Measurements from ENCODE around the gene PSMB10. TPM values are rescaled to one million over a fixed set of nuclear protein-coding genes. Genes with fewer than 3 reads are reported as not detected.

The PSMB10 gene
- total and polyA plus RNA-seq, 2 of the 8 experiments (the other 6 are each of a cell fraction or from before 2014, with no cell fraction given): 32.1 to 61.9 TPM

GRCh38 chr16:67917852-67918236, 18.8 kb downstream of the PSMB10 start:
- H3K18ac ChIP-seq (ENCODE audit: extremely low read depth, low read length): no peak overlapping the region
- H3K23me2 ChIP-seq (ENCODE audit: low read depth, low read length): no peaks in the 10 kb centered on the region
- no peak for FAIRE-seq
- ChIA-PET CTCF (ENCODE audit: partially characterized antibody) (interaction anchor here (0.6 to 8.9 kb wide), 6 partner anchors 9 to 102 kb away, joined by 3 to 58 read pairs (median 7); partner anchors contain the start of genes CTRL and NRN1L), POLR2A (ENCODE audit: partially characterized antibody) (interaction anchor here (1.4 kb wide), 1 partner anchor 11 kb away, joined by 4 read pairs; no protein-coding TSS in a partner anchor)
- TF ChIP-seq EZH2 (IDR thresholded peaks at IDR 0.05; ENCODE audit: low read depth, low read length, severe bottlenecking): no peak
- no peak for TF ChIP-seq POU5F1 (IDR thresholded peaks at IDR 0.05; ENCODE audit: low read depth, low read length)
- no peak for TF ChIP-seq TAF1 (IDR thresholded peaks at IDR 0.05; ENCODE audit: low read depth, low read length)
- TF ChIP-seq SIN3A (conservative IDR thresholded peaks at IDR 0.05 in 1 of 2, IDR thresholded peaks at IDR 0.05 in 1 of 2; ENCODE audit: low read depth in 1 of 2, low read length in 2 of 2): no peak
- no peaks in the 10 kb centered on the region; a peak in 1 of 4 replicates for H3K79me2 ChIP-seq (ENCODE audit: control insufficient read depth in 1 of 2, insufficient read depth in 2 of 2, low read length in 2 of 2)
- no peak overlapping the region for H4K91ac ChIP-seq (replicated peaks; ENCODE audit: insufficient read length, low read length)
- H3K14ac ChIP-seq (ENCODE audit: insufficient read length): no peak overlapping the region
- no peaks in the 10 kb centered on the region for H3K27me3 ChIP-seq (replicated peaks in 1 of 4; ENCODE audit: control insufficient read depth in 3 of 4, extremely low read depth in 1 of 4, insufficient read depth in 3 of 4, low read length in 3 of 4)
- H4K20me1 ChIP-seq (replicated peaks in 1 of 2; ENCODE audit: control insufficient read depth in 1 of 2, insufficient read depth in 2 of 2, low read length in 2 of 2): peaks cover 8 to 12% of the 10 kb centered on the region in 2 experiments
- H3K56ac ChIP-seq (replicated peaks; ENCODE audit: insufficient read length, low read depth, low read length): no peak overlapping the region
- no peak overlapping the region for H2BK15ac ChIP-seq (ENCODE audit: low read length)
- H3K23ac ChIP-seq (ENCODE audit: insufficient read length): no peak overlapping the region
- no peak overlapping the region for H2AFZ ChIP-seq (ENCODE audit: low read length)
- H2BK120ac ChIP-seq (replicated peaks; ENCODE audit: low read depth, low read length): no peak overlapping the region
- no peak overlapping the region for H4K8ac ChIP-seq (ENCODE audit: extremely low read depth, insufficient read depth, low read length)
- no peak overlapping the region for H2BK12ac ChIP-seq (ENCODE audit: low read depth, low read length)
- H2AK5ac ChIP-seq (ENCODE audit: low read depth, low read length): no peak overlapping the region
- DNase-seq (ENCODE audit: low read depth in 1 of 2, low spot score in 2 of 2): no peak
- H3K79me1 ChIP-seq (ENCODE audit: low read depth, low read length): peaks cover 10% of the 10 kb centered on the region
- no peaks in the 10 kb centered on the region for H3K9me3 ChIP-seq (ENCODE audit: insufficient read depth in 2 of 2, low read depth in 1 of 2, low read length in 1 of 2)
- WGBS, 2 experiments (ENCODE audit: extremely low coverage in 1 of 2, insufficient coverage in 1 of 2, insufficient read length in 1 of 2, insufficient replicate concordance in 2 of 2, low coverage in 1 of 2, low lambda C conversion rate in 2 of 2, missing lambda C conversion rate in 1 of 2): 87% methylated on average over 4 of the region's 4 CpGs; no CpG with 5 or more reads in 1 of the 2 experiments
- H4K5ac ChIP-seq (ENCODE audit: insufficient read length, low read depth, low read length): no peak overlapping the region
- no peak overlapping the region for H3K4me2 ChIP-seq (ENCODE audit: insufficient read depth in 1 of 2, low read depth in 2 of 2, low read length in 2 of 2)
- no peak overlapping the region for H3K4me3 ChIP-seq (ENCODE audit: extremely low read depth in 1 of 4, insufficient read depth in 2 of 4, low read depth in 3 of 4, low read length in 4 of 4)
- H3K4me1 ChIP-seq (replicated peaks in 1 of 4; ENCODE audit: control insufficient read depth in 3 of 4, insufficient read depth in 4 of 4, low read length in 3 of 4): peaks cover 0 to 10% (median 4%) of the 10 kb centered on the region in 4 experiments; a peak in 6 of 7 replicates
- no peak overlapping the region for H3K27ac ChIP-seq (ENCODE audit: low read depth, low read length)
- no peak overlapping the region for H3K9ac ChIP-seq (replicated peaks in 1 of 4; ENCODE audit: extremely low read depth in 1 of 4, low read depth in 3 of 4, low read length in 3 of 4)
- no peak overlapping the region for H2BK5ac ChIP-seq (ENCODE audit: low read depth, low read length)
- no peaks in the 10 kb centered on the region; a peak in 1 of 8 replicates for H3K36me3 ChIP-seq (ENCODE audit: control insufficient read depth in 2 of 4, insufficient read depth in 4 of 4, low read length in 3 of 4)
- H3K4ac ChIP-seq (replicated peaks; ENCODE audit: insufficient read length, low read depth, low read length): no peak overlapping the region
- no peak overlapping the region for H2BK20ac ChIP-seq (ENCODE audit: low read length)

Data from H1 (cell line).